Muscle layer of duodenum (tissue), 2 donors: ENCODE measurements around the gene RSRP1.

Experiments used
- H3K27ac ChIP-seq: one replicate; pipeline ENCODE4 v1.7.0; 2013; ENCODE audit warnings: mild to moderate bottlenecking, low read length
- H3K27me3 ChIP-seq: one replicate; pipeline ENCODE4 v1.7.0; 2013; ENCODE audit warnings: low read depth, mild to moderate bottlenecking, control low read depth, low read length
- H3K36me3 ChIP-seq, 2 donors: one replicate each; pipeline ENCODE4 v1.7.0; 2013; ENCODE audit warnings: low read length in 2 of 2, control low read depth in 1 of 2, mild to moderate bottlenecking in 1 of 2; ENCODE audit not compliant: insufficient read depth in 2 of 2, control insufficient read depth in 1 of 2
- H3K4me1 ChIP-seq, 2 donors: one replicate each; pipeline ENCODE4 v1.7.0; 2013; ENCODE audit warnings: low read length in 2 of 2, mild to moderate bottlenecking in 2 of 2, control low read depth in 1 of 2, moderate library complexity in 1 of 2; ENCODE audit not compliant: insufficient read depth in 2 of 2, control insufficient read depth in 1 of 2
- H3K4me3 ChIP-seq, 2 donors: one replicate each; pipeline ENCODE4 v1.7.0; 2013; ENCODE audit warnings: low read length in 2 of 2, low read depth in 1 of 2, mild to moderate bottlenecking in 1 of 2
- H3K9me3 ChIP-seq, 2 donors: one replicate each; pipeline ENCODE4 v1.7.0; 2013; ENCODE audit warnings: low read length in 2 of 2, control low read depth in 1 of 2, mild to moderate bottlenecking in 1 of 2; ENCODE audit not compliant: control insufficient read depth in 1 of 2
- donor health status: healthy.

Gene RSRP1

GRCh38 chr1:25210728-25211127 is 36.5 kb downstream of the RSRP1 start:
- no peaks in the 10 kb centered on the region for H3K9me3 ChIP-seq
- no peaks in the 10 kb centered on the region for H3K27me3 ChIP-seq
- H3K27ac ChIP-seq: no peak overlapping the region
- H3K4me1 ChIP-seq: no peaks in the 10 kb centered on the region
- H3K4me3 ChIP-seq: no peak overlapping the region
- H3K36me3 ChIP-seq: no peaks in the 10 kb centered on the region

GRCh38 chr1:25209516-25209915 is 37.7 kb downstream of the RSRP1 start:
- Histone ChIP-seq H3K4me3 (no peak overlapping the region), H3K4me1 (no peaks in the 10 kb centered on the region), H3K9me3 (no peaks in the 10 kb centered on the region), H3K36me3 (no peaks in the 10 kb centered on the region), H3K27me3 (no peaks in the 10 kb centered on the region), H3K27ac (no peak overlapping the region)

GRCh38 chr1:25208561-25209222 is 38.6 kb downstream of the RSRP1 start:
- H3K4me1 ChIP-seq: no peaks in the 10 kb centered on the region
- no peak overlapping the region for H3K4me3 ChIP-seq
- no peaks in the 10 kb centered on the region for H3K36me3 ChIP-seq
- no peaks in the 10 kb centered on the region for H3K9me3 ChIP-seq
- H3K27me3 ChIP-seq: no peaks in the 10 kb centered on the region
- H3K27ac ChIP-seq: no peak overlapping the region

- H3K4me3 ChIP-seq: no peak overlapping the region
- no peak overlapping the region for H3K27ac ChIP-seq
- no peaks in the 10 kb centered on the region for H3K36me3 ChIP-seq
- no peaks in the 10 kb centered on the region for H3K9me3 ChIP-seq
- no peaks in the 10 kb centered on the region for H3K27me3 ChIP-seq
- H3K4me1 ChIP-seq: no peaks in the 10 kb centered on the region
These were observed 39.2 kb downstream of the RSRP1 start for GRCh38 chr1:25208092-25208491.

GRCh38 chr1:25206201-25206600 is 41.1 kb downstream of the RSRP1 start:
- Histone ChIP-seq H3K27ac (no peak overlapping the region), H3K4me3 (no peak overlapping the region), H3K9me3 (no peaks in the 10 kb centered on the region), H3K36me3 (no peaks in the 10 kb centered on the region), H3K27me3 (no peaks in the 10 kb centered on the region), H3K4me1 (no peaks in the 10 kb centered on the region)

GRCh38 chr1:25205786-25206185 is 41.5 kb downstream of the RSRP1 start:
- no peak overlapping the region for H3K4me3 ChIP-seq
- no peaks in the 10 kb centered on the region for H3K9me3 ChIP-seq
- no peaks in the 10 kb centered on the region for H3K27me3 ChIP-seq
- no peak overlapping the region for H3K27ac ChIP-seq
- no peaks in the 10 kb centered on the region for H3K36me3 ChIP-seq
- H3K4me1 ChIP-seq: no peaks in the 10 kb centered on the region

- no peak overlapping the region for H3K4me3 ChIP-seq
- no peak overlapping the region for H3K27ac ChIP-seq
- H3K27me3 ChIP-seq: no peaks in the 10 kb centered on the region
- no peaks in the 10 kb centered on the region for H3K4me1 ChIP-seq
- no peaks in the 10 kb centered on the region for H3K36me3 ChIP-seq
- H3K9me3 ChIP-seq: no peaks in the 10 kb centered on the region
These were observed 42.3 kb downstream of the RSRP1 start for GRCh38 chr1:25204797-25205480.

- H3K4me1 ChIP-seq: no peaks in the 10 kb centered on the region
- no peaks in the 10 kb centered on the region for H3K36me3 ChIP-seq
- no peaks in the 10 kb centered on the region for H3K9me3 ChIP-seq
- H3K27me3 ChIP-seq: no peaks in the 10 kb centered on the region
- H3K4me3 ChIP-seq: no peak overlapping the region
- H3K27ac ChIP-seq: no peak overlapping the region
These were observed 46.2 kb downstream of the RSRP1 start for GRCh38 chr1:25201006-25201405.

GRCh38 chr1:25199819-25200620 is 47.2 kb downstream of the RSRP1 start:
- no peaks in the 10 kb centered on the region for H3K9me3 ChIP-seq
- no peak overlapping the region for H3K4me3 ChIP-seq
- H3K36me3 ChIP-seq: no peaks in the 10 kb centered on the region
- no peaks in the 10 kb centered on the region for H3K4me1 ChIP-seq
- no peak overlapping the region for H3K27ac ChIP-seq
- no peaks in the 10 kb centered on the region for H3K27me3 ChIP-seq

- Histone ChIP-seq H3K4me1 (no peaks in the 10 kb centered on the region), H3K27me3 (no peaks in the 10 kb centered on the region), H3K36me3 (no peaks in the 10 kb centered on the region), H3K9me3 (no peaks in the 10 kb centered on the region), H3K4me3 (no peak overlapping the region), H3K27ac (no peak overlapping the region)
These were observed 48.5 kb downstream of the RSRP1 start for GRCh38 chr1:25198663-25199252.

- Histone ChIP-seq H3K9me3 (no peaks in the 10 kb centered on the region), H3K4me1 (no peaks in the 10 kb centered on the region), H3K27me3 (no peaks in the 10 kb centered on the region), H3K36me3 (no peaks in the 10 kb centered on the region), H3K4me3 (no peak overlapping the region), H3K27ac (no peak overlapping the region)
These were observed 49.1 kb downstream of the RSRP1 start for GRCh38 chr1:25197982-25198662.
